HL-60/S4 treated with phorbol 12-myristate 13-acetate at 8.2 ng/mL for 4 days and 3 days (cell line): ENCODE results near the gene DPP4.
"Not testable (repeated sequence)": the region's sequence is repeated elsewhere in the genome, so short reads cannot be mapped to it uniquely, and the experiment has no call there.

Experiments used
- in situ Hi-C: fragments of 300-500 bp; cut with MboI; formaldehyde crosslinking; loops from 2 replicates; pipeline ENCODE4 v1.15.0; 2022; ENCODE audit warnings: low sequenced_read_pairs

Gene DPP4

DNA sequence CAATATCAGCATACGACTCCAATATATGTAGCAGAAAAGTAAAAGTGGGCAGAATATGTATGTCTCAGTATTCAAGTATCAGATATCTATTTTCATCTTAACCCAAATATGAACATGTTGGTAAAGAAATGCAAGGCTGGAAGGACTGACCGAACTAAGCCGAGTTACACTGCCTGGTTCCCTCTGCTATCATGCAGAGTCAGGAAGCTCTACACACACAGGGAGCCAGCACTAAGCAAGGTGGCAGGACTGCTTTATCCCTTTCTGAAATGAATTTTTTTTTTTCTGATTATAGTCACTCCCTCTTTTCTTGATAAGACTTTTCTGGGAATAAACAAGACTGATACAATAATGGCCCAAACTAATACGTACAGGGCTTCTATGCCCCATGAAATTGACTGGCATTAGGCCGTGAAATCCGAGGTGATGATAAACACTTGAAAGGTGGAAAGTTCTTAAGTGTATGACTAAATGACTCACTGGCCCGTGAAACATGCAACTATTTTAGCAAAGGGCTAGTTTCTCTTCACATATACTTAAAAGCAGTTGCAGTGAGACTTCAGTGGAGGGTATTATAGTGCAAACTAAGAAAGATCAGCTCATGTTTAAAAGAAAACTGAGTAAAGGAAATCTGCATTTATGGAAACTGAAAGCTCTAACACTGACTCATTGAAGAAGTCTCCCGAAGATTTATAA, 14.9 kb downstream of the DPP4 start:
- in situ Hi-C loops: no loop called here

DNA sequence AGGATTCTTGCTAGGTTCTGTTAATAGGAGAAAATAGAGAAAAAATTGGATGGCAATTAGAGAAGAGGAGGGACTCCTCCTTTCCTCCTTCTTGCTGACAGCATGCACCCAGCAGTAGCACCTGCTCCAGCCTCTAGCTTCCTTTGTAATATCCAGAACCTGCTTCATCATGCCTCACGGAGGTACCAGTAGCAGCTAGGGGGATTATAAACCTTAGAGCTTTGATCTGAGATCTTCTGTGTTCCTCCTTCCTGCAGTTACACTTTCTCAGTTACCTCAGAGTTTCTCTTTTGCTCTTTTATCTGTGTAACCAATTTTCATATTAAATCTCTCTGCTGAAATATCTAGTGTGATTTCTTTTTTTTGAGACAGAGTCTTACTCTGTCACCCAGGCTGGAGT, 16.6 kb downstream of the DPP4 start:
- in situ Hi-C loops: no loop called here

DNA sequence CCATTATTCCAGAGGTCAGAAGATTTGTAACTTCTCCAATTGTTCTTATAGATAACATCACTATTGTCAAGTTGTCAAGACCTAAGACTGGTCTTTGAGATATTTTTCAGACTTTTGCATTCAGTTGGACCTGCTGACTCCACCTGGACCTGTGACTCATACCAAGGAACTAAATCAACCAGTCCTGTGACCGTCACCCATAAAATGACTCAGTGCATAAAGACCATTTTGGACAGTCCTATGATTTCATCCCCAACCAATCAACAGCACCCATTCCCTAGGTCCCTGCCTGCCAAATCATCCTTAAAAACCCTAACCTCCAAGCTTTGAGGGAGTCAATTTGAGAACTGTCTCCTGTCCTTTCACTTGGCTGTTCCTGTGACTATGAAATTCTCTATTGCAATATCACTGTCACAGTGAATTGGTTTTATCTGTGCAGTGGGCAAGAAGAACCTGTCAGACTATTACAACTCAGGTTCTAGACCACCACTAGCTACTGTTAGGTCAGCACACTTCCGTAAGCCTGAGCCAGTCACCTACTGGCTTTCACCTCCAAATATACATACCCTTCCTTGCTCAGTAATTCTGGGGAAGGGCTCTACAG, 17.1 kb downstream of the DPP4 start:
- in situ Hi-C loops: no loop called here

DNA sequence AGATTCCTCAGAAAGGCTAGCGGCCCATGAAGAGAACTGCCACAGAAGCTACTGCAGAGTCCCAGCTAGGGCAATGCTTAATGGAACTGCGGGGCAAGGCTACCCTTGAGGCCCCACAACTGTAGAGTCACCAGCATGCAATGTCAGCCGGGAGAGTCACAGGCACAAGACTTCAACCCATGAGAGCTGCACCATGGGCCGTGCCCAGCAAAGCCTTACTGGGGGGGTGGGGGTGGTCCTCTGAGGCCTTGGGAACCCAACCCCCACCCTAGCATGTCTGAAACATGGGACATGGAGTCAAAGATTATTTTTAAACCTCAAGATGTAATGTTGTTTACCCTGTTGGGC, 20.2 kb downstream of the DPP4 start:
- in situ Hi-C loops: no loop called here

DNA sequence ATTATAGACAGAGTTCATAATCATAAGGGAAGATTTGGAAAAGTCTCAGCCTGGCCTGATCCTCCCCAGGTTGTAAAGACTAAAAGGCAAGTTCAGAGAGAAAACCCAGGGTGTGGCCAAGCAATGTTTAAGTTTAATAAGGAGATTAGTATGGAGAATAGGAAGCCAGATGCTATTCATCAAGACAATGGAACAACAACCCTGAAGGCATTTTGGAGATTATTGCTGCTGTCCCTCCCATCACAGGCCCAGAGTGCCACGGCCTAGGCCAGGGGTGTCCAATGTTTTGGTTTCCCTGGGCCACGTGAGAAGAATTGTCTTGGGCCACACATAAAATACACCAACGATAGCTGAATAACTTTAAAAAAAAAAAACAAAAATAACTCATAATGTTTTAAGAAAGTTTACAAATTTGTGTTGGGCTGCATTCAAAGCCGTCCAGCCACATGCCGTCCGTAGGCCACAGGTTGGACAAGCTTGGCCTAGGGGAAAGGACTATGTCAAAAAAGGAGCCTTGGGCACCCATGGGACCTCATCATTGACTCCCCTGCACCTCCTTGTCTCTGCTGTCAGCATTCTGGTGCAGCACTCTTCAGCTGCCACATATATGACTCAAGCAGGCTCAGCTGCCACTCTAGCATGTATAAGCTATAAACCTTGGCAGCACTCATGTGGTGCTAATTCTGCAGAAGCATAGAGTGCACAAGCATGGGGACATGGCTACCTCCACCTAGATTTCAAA, 20.8 kb downstream of the DPP4 start:
- in situ Hi-C loops: no loop called here

DNA sequence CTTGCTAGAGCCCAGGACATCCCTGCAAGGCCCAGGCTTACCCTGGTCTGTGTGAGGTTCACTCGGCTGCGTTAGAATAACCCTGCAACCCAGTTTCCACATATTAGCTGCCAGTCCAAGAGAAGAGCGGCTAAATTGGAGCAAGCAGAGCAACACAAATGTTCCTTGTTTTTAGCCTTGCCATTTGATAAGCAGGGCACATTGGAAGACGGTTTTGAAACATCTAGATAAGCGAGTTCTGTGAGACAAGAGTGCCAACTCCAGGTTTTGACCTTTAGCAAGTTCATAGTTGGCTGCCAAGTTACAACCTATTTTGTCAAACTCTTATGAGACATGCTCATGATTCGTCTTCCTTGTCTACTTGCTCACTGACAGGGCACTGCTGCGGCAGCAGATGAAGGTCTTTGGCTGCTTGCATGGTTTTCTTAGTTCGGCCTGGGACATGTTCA, 23.5 kb downstream of the DPP4 start:
- in situ Hi-C loops: no loop called here

DNA sequence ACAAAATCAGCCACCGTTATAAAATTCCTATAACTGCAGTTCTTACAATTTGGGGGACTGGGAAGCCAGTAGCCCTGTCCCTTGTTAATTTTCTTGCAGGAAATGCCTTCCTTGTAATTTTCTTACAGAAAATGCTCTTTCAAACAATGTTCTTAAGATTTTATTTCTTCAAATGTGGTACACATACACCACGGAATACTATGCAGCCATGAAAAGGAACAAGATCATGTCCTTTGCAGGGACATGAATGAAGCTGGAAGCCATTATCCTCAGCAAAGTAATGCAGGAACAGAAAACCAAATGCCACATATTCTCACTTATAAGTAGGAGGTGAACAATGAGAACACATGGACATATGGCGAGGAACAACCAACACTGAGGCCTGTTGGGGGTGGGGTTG, 24.9 kb downstream of the DPP4 start:
- in situ Hi-C loops: not testable (repeated sequence)

DNA sequence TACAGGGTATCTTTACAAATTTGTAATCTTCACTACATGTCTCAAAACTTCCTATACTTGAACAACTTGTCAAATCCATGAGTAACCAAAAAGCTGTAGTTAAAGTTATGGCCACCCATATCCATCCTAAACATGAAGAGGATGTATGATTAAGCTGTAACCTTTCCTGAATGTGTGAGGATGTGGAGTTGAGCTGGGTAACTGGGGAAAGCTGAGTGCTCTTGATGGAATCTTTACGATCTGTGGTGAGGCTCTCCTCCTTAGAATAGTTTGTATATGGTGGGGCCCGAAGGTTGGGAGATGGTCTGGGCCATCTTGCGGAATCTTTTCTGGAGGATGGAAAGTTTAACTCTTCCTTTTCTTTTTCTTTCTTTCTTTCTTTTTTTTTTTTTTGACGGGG, 29.4 kb downstream of the DPP4 start:
- in situ Hi-C loops: no loop called here

DNA sequence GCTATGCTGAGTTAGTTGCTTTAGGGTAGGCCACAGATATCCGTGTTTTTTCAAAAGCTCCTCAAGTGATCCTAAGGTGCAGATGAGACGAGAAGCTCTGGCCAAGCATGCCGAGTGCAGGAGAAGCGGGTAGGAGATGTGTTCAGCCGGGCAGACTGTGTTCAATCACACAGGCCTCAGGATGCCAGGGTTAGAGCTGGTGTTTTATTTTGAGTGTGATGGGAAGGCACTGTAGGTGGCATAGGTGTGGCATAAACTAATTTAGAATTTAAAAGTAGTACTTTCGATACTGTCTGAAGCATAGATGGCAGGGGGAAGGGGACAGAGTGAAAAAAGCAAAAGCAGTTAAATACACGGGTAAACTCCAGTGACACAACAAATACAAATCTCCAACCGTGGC, 30.9 kb downstream of the DPP4 start:
- in situ Hi-C loops: no loop called here

DNA sequence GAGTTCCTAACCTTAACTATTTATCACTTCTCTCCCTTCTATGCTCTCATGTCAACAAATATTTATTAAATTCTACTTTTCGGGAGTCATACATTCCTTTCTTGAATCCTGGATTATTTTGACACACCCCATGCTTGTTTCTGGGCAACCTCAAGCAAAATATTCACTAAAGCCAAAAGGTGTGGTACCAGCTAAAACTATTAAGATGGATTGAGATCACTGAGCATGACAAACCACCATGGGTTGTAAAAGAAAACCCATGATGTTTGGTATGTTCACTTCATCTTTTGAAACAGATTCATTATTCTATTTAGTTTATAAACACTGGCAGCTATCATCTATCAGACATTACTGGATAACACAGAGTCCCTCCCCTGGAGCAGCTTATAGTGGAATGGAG, 32.5 kb downstream of the DPP4 start:
- in situ Hi-C loops: no loop called here

DNA sequence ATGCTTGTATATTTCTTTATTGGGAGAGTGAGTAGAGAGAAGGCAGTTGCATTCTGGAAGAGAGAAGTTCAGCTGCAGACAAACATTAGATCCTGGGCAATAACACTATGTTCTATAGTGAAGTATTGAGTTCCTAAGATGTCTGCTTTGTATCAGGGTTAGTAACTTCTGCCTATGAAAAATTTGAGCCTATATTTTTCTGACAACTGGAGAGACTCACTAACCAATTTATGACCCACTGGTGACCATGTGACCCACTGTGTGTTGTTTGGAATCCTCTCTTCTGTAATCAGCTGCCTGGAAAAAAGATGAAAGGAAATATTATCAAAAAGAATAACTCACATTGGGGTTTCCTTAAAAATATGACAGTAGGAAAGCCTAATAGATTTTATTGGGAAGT, 35.3 kb downstream of the DPP4 start:
- in situ Hi-C loops: no loop called here

DNA sequence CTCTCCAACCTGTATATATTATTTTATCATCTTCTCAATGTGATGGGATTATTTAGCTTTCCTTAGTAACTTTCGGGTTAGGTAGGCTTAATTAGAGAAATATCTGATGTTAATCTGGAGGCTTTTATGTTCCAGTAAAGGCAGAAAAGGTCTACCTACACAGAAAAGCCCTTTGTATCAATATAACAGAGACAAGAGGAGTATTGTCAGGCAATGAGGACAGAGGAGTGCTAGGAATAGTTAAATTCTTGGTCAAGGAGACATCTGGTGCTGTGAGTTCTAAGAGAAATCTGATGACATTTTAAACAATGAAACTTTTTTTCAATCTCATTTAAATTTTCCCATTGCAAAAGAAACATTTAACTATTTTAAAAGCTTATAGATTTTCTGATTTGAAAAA, 36.1 kb downstream of the DPP4 start:
- in situ Hi-C loops: no loop called here

DNA sequence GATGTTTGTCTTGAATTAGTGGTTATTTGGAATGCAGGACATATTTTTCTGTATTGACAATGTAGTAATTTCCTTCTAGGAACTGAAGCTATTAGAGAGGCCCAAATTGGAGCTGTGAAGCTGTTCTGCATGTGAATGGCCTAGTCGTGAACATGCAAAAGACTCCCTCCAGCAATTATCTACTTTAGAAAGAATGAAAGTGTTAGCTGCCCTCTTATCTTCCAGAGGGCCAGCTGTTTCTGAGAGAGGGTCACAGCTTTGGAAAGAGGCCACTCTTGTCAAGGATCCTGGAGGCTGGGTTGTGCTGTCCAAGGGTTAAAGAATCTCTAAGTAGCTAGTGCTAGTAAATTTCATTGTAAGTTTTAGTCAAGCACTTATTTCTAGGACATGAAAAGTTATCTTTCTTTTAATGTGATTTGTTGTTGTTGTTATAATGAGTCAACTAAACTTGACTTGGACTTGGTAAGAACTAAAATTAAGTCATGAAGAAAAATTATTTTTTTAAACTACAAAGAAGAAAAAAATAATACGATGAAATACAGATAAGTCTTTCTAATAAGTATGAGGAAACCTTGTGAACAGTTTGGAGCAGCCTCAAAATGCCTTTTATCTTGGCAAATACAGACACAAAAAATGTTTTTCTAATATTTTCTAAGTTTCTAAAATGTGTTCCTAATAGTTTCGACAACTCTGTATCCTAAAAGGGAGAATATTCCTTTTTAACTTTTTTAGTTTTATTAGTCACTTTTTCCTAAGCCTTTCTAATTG, 36.8 kb downstream of the DPP4 start:
- in situ Hi-C loops: no loop called here

DNA sequence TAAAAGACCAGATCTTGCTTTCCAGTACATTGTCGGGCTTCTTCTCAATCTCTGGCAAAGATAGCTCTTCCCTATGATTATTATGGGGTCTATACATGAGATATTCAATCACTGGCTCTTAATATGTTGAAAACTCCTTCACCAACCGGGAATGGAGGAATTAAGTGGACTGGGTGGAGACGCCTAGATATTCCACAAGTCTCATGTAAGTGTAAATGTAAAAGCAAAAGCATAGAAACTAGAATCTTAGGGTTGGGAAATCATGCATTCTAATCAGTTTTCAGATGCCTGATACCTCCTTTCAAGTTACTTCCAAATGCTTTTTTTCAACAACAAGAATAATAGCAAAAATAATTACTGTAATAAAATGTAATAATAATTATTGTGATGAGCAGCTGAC, 38.0 kb downstream of the DPP4 start:
- in situ Hi-C loops: no loop called here

DNA sequence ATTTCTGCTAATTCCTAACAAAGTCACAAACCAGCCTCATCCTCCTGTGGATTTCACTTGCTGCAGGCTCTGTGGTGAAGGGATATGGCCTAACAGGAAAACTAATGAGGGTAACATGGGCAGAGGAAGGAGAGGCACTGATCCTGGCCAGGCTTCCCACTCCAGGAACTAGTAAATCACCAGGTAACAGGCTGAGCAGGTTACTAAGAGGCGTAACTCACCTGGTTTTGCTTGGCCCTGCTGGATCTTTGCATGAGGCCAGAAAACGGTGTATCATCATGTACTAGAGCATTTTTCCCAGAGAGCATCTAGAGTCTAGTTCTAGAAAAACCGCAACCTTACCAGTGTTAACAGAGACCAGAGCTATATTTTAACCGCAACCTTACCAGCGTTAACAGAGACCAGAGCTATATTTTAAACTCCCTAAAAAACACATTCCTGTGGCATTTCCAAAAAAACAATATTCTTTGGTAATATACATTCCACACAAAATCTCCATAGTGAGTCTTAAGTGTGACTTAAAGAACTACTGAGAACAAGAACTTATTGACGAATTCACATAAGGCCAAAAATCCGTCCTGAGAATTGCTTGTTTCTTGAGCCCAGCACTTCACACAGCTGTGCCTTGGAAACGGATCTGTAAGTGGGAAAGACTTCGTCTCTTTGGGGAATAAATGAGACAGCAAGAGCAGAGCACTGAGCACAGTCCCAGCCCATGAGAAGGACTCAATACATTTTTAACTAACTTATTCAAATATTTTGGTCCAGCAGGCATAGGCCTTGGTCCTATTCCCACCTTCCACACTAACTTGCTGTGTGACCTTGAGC, 43.4 kb downstream of the DPP4 start:
- in situ Hi-C loops: no loop called here

DNA sequence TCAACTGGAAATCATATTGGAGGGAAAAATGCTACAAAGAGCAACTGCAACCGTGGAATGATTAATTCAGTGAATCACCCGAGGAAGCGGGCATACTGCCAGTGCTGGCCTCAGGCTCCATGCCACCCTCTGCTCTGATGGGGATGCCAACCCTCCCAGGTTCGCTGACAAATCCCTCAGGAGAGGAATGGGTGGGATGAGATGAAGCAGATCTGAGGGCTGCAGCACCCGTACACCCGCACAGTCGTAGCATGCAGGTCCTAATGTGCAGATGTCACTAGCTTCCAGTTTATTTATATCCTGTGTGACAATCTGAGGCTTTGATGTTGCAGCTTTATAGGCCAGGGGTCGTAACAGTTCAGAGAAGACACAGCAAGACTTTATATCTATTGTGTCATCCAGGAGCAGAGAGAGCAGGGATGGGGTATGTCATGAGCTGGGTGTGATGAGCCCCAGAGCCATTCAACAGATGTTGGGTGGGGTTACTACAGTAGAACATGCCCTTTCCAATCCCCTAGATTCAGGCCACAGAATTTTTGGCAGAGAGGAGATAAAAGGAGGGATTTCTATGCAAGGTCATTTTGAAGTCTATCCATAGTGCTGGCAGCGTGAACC, 44.6 kb downstream of the DPP4 start:
- in situ Hi-C loops: no loop called here

DNA sequence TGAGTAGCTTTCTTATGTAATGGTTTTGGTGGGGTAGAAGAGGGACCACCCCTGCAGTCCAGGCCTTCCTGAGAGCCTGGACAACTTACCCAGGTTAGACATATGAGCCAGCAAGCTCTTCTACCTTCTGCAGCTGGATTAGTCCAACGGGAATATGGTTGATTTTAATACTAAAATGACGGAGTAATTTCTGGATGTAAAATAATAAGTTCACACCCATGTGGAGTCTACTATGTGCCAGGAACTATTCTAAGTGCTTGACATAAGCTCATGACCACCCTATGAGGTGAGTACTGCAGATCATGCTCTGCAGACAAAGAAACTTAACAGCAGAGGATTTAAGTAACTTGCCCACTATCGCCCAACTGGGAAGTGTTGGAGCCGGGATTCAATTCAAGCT, 45.5 kb downstream of the DPP4 start:
- in situ Hi-C loops: no loop called here

DNA sequence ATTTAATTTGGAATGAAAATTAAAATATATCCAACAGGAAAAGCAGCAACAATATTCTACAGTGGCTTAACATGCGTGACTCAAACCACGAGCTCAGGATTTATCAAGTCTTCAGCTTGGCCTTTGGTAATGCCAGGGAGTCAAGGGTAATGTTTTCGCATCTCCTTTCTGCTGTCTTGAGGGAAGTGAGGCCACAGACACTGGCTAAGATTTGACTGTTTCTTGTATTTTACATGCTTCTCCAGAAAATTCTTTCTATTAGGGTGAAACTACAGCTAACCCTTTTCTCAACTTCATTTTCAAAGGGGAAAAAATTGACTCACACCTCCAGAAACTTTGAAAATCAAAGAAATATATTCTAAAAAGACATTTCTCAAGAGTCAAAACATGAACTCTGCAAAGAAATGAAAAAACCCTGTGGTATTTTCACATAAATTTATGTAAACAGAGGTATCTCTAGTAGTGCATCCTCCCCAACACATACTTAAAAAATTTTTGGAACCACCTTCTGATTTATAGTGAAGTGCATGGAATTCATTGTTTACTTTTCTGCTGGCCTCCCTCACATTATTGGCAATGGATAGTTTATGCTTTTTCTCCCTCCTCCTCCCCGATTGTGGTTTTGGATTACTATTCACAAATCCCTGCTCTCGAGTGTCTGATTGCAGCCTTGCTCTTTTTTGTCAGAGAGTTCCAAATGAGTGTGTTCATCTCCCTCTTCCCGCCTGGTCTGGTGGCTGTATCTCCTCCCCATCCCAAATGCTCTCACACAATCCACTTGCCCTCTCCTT, 48.7 kb downstream of the DPP4 start:
- in situ Hi-C loops: no loop called here

DNA sequence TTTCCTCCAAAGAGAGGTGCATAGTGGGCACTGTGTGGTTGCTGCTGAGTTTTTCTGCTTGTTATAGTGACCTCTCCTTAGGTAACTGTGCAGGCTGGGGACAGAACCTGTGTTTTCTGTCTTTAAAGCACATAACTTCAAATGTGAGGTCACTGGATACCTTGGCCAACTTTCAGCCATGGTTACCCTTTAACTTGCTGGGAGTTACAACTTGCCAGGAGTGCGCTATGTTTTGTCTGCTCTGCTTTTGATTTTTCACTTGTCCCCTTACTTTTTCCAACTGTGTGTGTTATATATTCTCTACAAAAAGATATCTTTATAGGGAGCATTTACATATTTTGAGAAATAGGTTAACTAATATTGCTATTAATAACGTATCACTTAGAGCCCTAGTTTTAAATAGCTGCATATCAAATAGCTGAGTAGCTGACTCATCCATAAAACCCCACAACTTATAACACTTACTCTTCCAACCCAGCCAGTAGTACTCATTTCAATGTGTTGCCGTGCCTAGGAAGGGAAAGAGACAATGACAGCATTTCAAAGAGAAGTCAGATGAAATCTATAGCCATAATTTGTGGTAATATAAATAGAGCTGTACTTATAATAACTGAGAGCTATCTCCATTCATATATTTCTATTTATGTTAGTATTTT, 51.6 kb downstream of the DPP4 start:
- in situ Hi-C loops: no loop called here
